ENCODE data around the gene CLEC17A. TPM values are rescaled to one million over a fixed set of nuclear protein-coding genes. Genes with fewer than 3 reads are reported as not detected.
"Not testable (repeated sequence)": the region's sequence is repeated elsewhere in the genome, so short reads cannot be mapped to it uniquely, and the experiment has no call there.

CLEC17A gene
- total and polyA plus RNA-seq, 2 donors, result 1.2 to 2.3 TPM

GRCh38 chr19:14545716-14546082 is 37.2 kb upstream of the CLEC17A start:
- no peaks in the 10 kb centered on the region for H3K9me3 ChIP-seq (ENCODE audit: control insufficient read depth in 2 of 2, insufficient read depth in 1 of 2, low read length in 1 of 2)
- H3K27ac ChIP-seq (ENCODE audit: low read depth in 1 of 2, low read length in 1 of 2), result no peak overlapping the region
- H3K4me1 ChIP-seq (ENCODE audit: control insufficient read depth in 2 of 2, insufficient read depth in 2 of 2, low read length in 2 of 2), result peaks cover 0 to 19% of the 10 kb centered on the region in 2 donors
- peaks cover 17 to 18% of the 10 kb centered on the region in 2 donors for H3K36me3 ChIP-seq (ENCODE audit: control insufficient read depth in 2 of 2, insufficient read depth in 2 of 2, low read length in 1 of 2)
- DNase-seq (ENCODE audit: low read depth in 6 of 9, low spot score in 9 of 9), result no peak
- 95% methylated on average over 9 of the region's 9 CpGs for WGBS
- H3K4me3 ChIP-seq (ENCODE audit: low read length in 2 of 2), result no peak overlapping the region
- no peaks in the 10 kb centered on the region for H3K27me3 ChIP-seq (ENCODE audit: control insufficient read depth in 2 of 2, insufficient read depth in 1 of 2, low read length in 1 of 2)

- DNase-seq (ENCODE audit: low read depth in 6 of 9, low spot score in 9 of 9), result no peak
- WGBS, result 76% methylated on average over 15 of the region's 15 CpGs
- H3K27ac ChIP-seq (ENCODE audit: low read depth in 1 of 2, low read length in 1 of 2), result peak overlapping the region; percentile 26 to 74
Measured at GRCh38 chr19:14550201-14550754, 32.6 kb upstream of the CLEC17A start.

GRCh38 chr19:14551134-14552005 is 31.5 kb upstream of the CLEC17A start:
- peak in 8 of 9 donors; percentile 71 to 96 (median 88) for DNase-seq (ENCODE audit: low read depth in 6 of 9, low spot score in 9 of 9)
- WGBS, result 52% methylated on average over 12 of the region's 12 CpGs
- H3K27ac ChIP-seq (ENCODE audit: low read depth in 1 of 2, low read length in 1 of 2), result peak overlapping the region; percentile 89 to 99

More at GRCh38 chr19:14550201-14550754, 32.6 kb upstream of the CLEC17A start:
- peaks cover 0 to 39% of the 10 kb centered on the region in 2 donors for H3K4me1 ChIP-seq (ENCODE audit: control insufficient read depth in 2 of 2, insufficient read depth in 2 of 2, low read length in 2 of 2)
- H3K4me3 ChIP-seq (ENCODE audit: low read length in 2 of 2), result no peak overlapping the region
- H3K36me3 ChIP-seq (ENCODE audit: control insufficient read depth in 2 of 2, insufficient read depth in 2 of 2, low read length in 1 of 2), result peaks cover 22 to 29% of the 10 kb centered on the region in 2 donors
- no peaks in the 10 kb centered on the region for H3K27me3 ChIP-seq (ENCODE audit: control insufficient read depth in 2 of 2, insufficient read depth in 1 of 2, low read length in 1 of 2)
- H3K9me3 ChIP-seq (ENCODE audit: control insufficient read depth in 2 of 2, insufficient read depth in 1 of 2, low read length in 1 of 2), result no peaks in the 10 kb centered on the region

GRCh38 chr19:14552006-14552360 is 30.9 kb upstream of the CLEC17A start:
- H3K36me3 ChIP-seq (ENCODE audit: control insufficient read depth in 2 of 2, insufficient read depth in 2 of 2, low read length in 1 of 2), result peaks cover 22 to 29% of the 10 kb centered on the region in 2 donors
- H3K9me3 ChIP-seq (ENCODE audit: control insufficient read depth in 2 of 2, insufficient read depth in 1 of 2, low read length in 1 of 2); H3K27me3 ChIP-seq (ENCODE audit: control insufficient read depth in 2 of 2, insufficient read depth in 1 of 2, low read length in 1 of 2); H3K4me3 ChIP-seq (ENCODE audit: low read length in 2 of 2); DNase-seq (ENCODE audit: low read depth in 6 of 9, low spot score in 9 of 9): not testable (repeated sequence)
- peak overlapping the region; percentile 65 to 99 for H3K27ac ChIP-seq (ENCODE audit: low read depth in 1 of 2, low read length in 1 of 2)
- WGBS, result 86% methylated on average over 8 of the region's 8 CpGs
- H3K4me1 ChIP-seq (ENCODE audit: control insufficient read depth in 2 of 2, insufficient read depth in 2 of 2, low read length in 2 of 2), result peaks cover 5 to 47% of the 10 kb centered on the region in 2 donors

More at GRCh38 chr19:14551134-14552005, 31.5 kb upstream of the CLEC17A start:
- not testable (repeated sequence) for H3K4me3 ChIP-seq (ENCODE audit: low read length in 2 of 2); H3K27me3 ChIP-seq (ENCODE audit: control insufficient read depth in 2 of 2, insufficient read depth in 1 of 2, low read length in 1 of 2); H3K9me3 ChIP-seq (ENCODE audit: control insufficient read depth in 2 of 2, insufficient read depth in 1 of 2, low read length in 1 of 2)
- Histone ChIP-seq H3K4me1 (ENCODE audit: control insufficient read depth in 2 of 2, insufficient read depth in 2 of 2, low read length in 2 of 2) (peaks cover 2 to 41% of the 10 kb centered on the region in 2 donors), H3K36me3 (ENCODE audit: control insufficient read depth in 2 of 2, insufficient read depth in 2 of 2, low read length in 1 of 2) (peaks cover 22 to 29% of the 10 kb centered on the region in 2 donors)

- no peak for DNase-seq (ENCODE audit: low read depth in 6 of 9, low spot score in 9 of 9)
Measured at GRCh38 chr19:14553042-14553938, 29.6 kb upstream of the CLEC17A start.

GRCh38 chr19:14553939-14554243 is 29.0 kb upstream of the CLEC17A start:
- no peak for DNase-seq (ENCODE audit: low read depth in 6 of 9, low spot score in 9 of 9)
- Histone ChIP-seq H3K27ac (ENCODE audit: low read depth in 1 of 2, low read length in 1 of 2) (peak overlapping the region; percentile 42 to 50), H3K36me3 (ENCODE audit: control insufficient read depth in 2 of 2, insufficient read depth in 2 of 2, low read length in 1 of 2) (peaks cover 13 to 37% of the 10 kb centered on the region in 2 donors), H3K27me3 (ENCODE audit: control insufficient read depth in 2 of 2, insufficient read depth in 1 of 2, low read length in 1 of 2) (no peaks in the 10 kb centered on the region), H3K4me1 (ENCODE audit: control insufficient read depth in 2 of 2, insufficient read depth in 2 of 2, low read length in 2 of 2) (peaks cover 5 to 49% of the 10 kb centered on the region in 2 donors), H3K4me3 (ENCODE audit: low read length in 2 of 2) (no peak overlapping the region), H3K9me3 (ENCODE audit: control insufficient read depth in 2 of 2, insufficient read depth in 1 of 2, low read length in 1 of 2) (no peaks in the 10 kb centered on the region)
- 83% methylated on average over 9 of the region's 9 CpGs for WGBS

More at GRCh38 chr19:14553042-14553938, 29.6 kb upstream of the CLEC17A start:
- H3K27me3 ChIP-seq (ENCODE audit: control insufficient read depth in 2 of 2, insufficient read depth in 1 of 2, low read length in 1 of 2), result no peaks in the 10 kb centered on the region
- H3K9me3 ChIP-seq (ENCODE audit: control insufficient read depth in 2 of 2, insufficient read depth in 1 of 2, low read length in 1 of 2), result no peaks in the 10 kb centered on the region
- H3K27ac ChIP-seq (ENCODE audit: low read depth in 1 of 2, low read length in 1 of 2), result peak overlapping the region in 1 of 2 donors; percentile 50
- peaks cover 5 to 47% of the 10 kb centered on the region in 2 donors for H3K4me1 ChIP-seq (ENCODE audit: control insufficient read depth in 2 of 2, insufficient read depth in 2 of 2, low read length in 2 of 2)
- H3K4me3 ChIP-seq (ENCODE audit: low read length in 2 of 2), result no peak overlapping the region
- H3K36me3 ChIP-seq (ENCODE audit: control insufficient read depth in 2 of 2, insufficient read depth in 2 of 2, low read length in 1 of 2), result peaks cover 17 to 33% of the 10 kb centered on the region in 2 donors
- 98% methylated on average over 35 of the region's 35 CpGs for whole genome bisulfite sequencing

GRCh38 chr19:14554382-14554812 is 28.5 kb upstream of the CLEC17A start:
- Histone ChIP-seq H3K27ac (ENCODE audit: low read depth in 1 of 2, low read length in 1 of 2) (peak overlapping the region; percentile 42 to 50), H3K4me3 (ENCODE audit: low read length in 2 of 2) (no peak overlapping the region), H3K27me3 (ENCODE audit: control insufficient read depth in 2 of 2, insufficient read depth in 1 of 2, low read length in 1 of 2) (no peaks in the 10 kb centered on the region), H3K36me3 (ENCODE audit: control insufficient read depth in 2 of 2, insufficient read depth in 2 of 2, low read length in 1 of 2) (peaks cover 9 to 35% of the 10 kb centered on the region in 2 donors), H3K4me1 (ENCODE audit: control insufficient read depth in 2 of 2, insufficient read depth in 2 of 2, low read length in 2 of 2) (peaks cover 5 to 49% of the 10 kb centered on the region in 2 donors), H3K9me3 (ENCODE audit: control insufficient read depth in 2 of 2, insufficient read depth in 1 of 2, low read length in 1 of 2) (no peaks in the 10 kb centered on the region)
- no peak for DNase-seq (ENCODE audit: low read depth in 6 of 9, low spot score in 9 of 9)
- WGBS, result 81% methylated on average over 6 of the region's 6 CpGs

GRCh38 chr19:14555918-14556661 is 26.8 kb upstream of the CLEC17A start:
- H3K4me3 ChIP-seq (ENCODE audit: low read length in 2 of 2), result no peak overlapping the region
- H3K27me3 ChIP-seq (ENCODE audit: control insufficient read depth in 2 of 2, insufficient read depth in 1 of 2, low read length in 1 of 2), result no peaks in the 10 kb centered on the region
- no peaks in the 10 kb centered on the region for H3K9me3 ChIP-seq (ENCODE audit: control insufficient read depth in 2 of 2, insufficient read depth in 1 of 2, low read length in 1 of 2)
- peaks cover 5 to 26% of the 10 kb centered on the region in 2 donors for H3K36me3 ChIP-seq (ENCODE audit: control insufficient read depth in 2 of 2, insufficient read depth in 2 of 2, low read length in 1 of 2)
- WGBS, result 96% methylated on average over 12 of the region's 12 CpGs
- no peak overlapping the region for H3K27ac ChIP-seq (ENCODE audit: low read depth in 1 of 2, low read length in 1 of 2)
- no peak for DNase-seq (ENCODE audit: low read depth in 6 of 9, low spot score in 9 of 9)
- peaks cover 5 to 41% of the 10 kb centered on the region in 2 donors for H3K4me1 ChIP-seq (ENCODE audit: control insufficient read depth in 2 of 2, insufficient read depth in 2 of 2, low read length in 2 of 2)
